ENCODE results near the gene FMO1.

Gene FMO1

DNA sequence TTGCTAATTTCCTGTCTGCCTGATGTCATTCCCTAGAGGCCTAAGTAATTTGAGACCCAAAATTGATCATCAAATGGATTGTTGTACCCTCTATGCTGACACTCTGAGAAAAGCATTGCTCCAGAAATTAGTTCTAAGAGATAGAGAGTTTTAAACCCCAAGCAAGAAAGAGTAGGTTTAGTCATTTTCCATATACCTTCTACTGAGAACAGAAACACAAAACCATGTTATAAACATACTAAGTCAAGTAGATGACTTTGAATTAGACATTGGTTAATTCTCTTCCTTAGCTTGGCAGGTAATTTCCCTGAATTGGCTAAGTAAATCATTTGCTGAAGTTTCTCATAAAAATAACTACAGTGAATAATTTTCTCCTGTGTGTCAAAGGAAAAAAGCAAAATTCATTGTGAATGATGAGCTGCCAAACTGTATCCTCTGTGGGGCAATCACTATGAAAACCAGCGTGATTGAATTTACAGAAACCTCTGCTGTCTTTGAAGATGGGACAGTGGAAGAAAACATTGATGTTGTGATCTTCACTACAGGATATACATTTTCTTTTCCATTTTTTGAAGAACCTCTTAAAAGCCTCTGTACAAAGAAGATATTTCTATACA, 85.8 kb downstream of the FMO1 start:
- H3K4me3 Mint-ChIP-seq: no peak overlapping the region
- no peaks in the 10 kb centered on the region for H3K9me3 Mint-ChIP-seq
- H3K27me3 Mint-ChIP-seq: no peaks in the 10 kb centered on the region
- H3K4me1 Mint-ChIP-seq (ENCODE audit: low read depth): peaks cover 3% of the 10 kb centered on the region
- H3K27ac Mint-ChIP-seq: no peak overlapping the region
- peaks cover 4% of the 10 kb centered on the region for H3K36me3 Mint-ChIP-seq (ENCODE audit: low read depth)
- no peak for DNase-seq
